Effector memory CD4-positive, alpha-beta T cell (primary cell): Measurements from ENCODE around the gene DOCK4.

ENCODE experiments used
- DNase-seq, 3 donors: peaks; one replicate each; pipeline ENCODE4 v3.0.0-alpha.2; 2020
- H3K27ac ChIP-seq: 2 replicates; pipeline ENCODE4 v1.7.0; 2013; ENCODE audit warnings: mild to moderate bottlenecking, low read length, moderate library complexity; ENCODE audit not compliant: insufficient read depth, poor library complexity, severe bottlenecking
- H3K27me3 ChIP-seq: replicated peaks from 2 replicates; pipeline ENCODE4 v1.7.0; 2013; ENCODE audit warnings: mild to moderate bottlenecking, low read length; ENCODE audit not compliant: insufficient read depth, control insufficient read depth, poor library complexity, severe bottlenecking
- H3K36me3 ChIP-seq: 2 replicates; pipeline ENCODE4 v1.7.0; 2013; ENCODE audit warnings: mild to moderate bottlenecking, low read length, moderate library complexity; ENCODE audit not compliant: control insufficient read depth, insufficient read depth
- H3K4me1 ChIP-seq: 2 replicates; pipeline ENCODE4 v1.7.0; 2013; ENCODE audit warnings: low read length, mild to moderate bottlenecking; ENCODE audit not compliant: control insufficient read depth, insufficient read depth, poor library complexity, severe bottlenecking
- H3K4me3 ChIP-seq: 2 replicates; pipeline ENCODE4 v1.7.0; 2013; ENCODE audit warnings: low read length, low read depth, mild to moderate bottlenecking; ENCODE audit not compliant: insufficient read depth, poor library complexity, severe bottlenecking
- H3K9me3 ChIP-seq: 2 replicates; pipeline ENCODE4 v1.7.0; 2013; ENCODE audit warnings: mild to moderate bottlenecking, low read length, moderate library complexity; ENCODE audit not compliant: control insufficient read depth

Gene DOCK4

GRCh38 chr7:112052498-112052897 is 153.7 kb downstream of the DOCK4 start:
- Histone ChIP-seq H3K27me3 (no peaks in the 10 kb centered on the region), H3K4me3 (no peak overlapping the region), H3K9me3 (no peaks in the 10 kb centered on the region), H3K4me1 (no peaks in the 10 kb centered on the region), H3K27ac (no peak overlapping the region), H3K36me3 (no peaks in the 10 kb centered on the region)
- no peak for DNase-seq

GRCh38 chr7:112050250-112050881 is 155.8 kb downstream of the DOCK4 start:
- H3K4me1 ChIP-seq = no peaks in the 10 kb centered on the region
- H3K9me3 ChIP-seq = no peaks in the 10 kb centered on the region
- H3K27me3 ChIP-seq = no peaks in the 10 kb centered on the region
- H3K27ac ChIP-seq = no peak overlapping the region
- H3K36me3 ChIP-seq = no peaks in the 10 kb centered on the region
- no peak overlapping the region for H3K4me3 ChIP-seq
- DNase-seq = no peak

DNA sequence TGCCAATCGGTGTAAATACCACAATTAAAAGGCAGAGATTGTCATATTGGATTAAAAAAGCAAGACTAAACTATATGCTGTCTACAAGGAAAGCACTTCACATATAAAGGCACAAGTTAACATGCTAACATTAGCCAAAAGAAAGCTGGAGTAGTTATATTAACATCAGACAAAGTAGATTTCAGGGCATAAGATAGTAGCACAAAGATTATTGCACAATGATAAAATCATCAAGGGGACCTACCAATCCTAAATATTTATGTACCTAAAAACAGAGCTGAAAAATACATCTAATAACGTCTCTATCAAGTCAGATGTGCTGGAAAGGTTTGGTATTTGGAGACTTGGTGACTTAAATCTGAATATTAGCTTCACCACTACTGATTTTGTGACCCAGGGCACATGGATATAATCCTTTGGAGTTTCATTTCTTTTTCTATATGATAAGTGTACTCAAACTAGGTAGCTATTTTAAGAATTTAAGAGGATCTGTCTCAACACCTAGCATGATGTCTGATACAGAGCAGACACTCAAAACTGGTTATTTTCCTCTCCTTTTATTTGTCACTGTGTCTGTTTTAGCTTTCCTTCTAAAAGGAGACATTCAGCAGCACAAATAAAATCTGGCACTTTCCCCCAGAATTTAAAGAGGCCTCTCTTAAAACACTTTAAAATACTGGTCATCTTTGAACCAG is 156.5 kb downstream of the DOCK4 start:
- H3K36me3 ChIP-seq = no peaks in the 10 kb centered on the region
- no peak for DNase-seq
- H3K27ac ChIP-seq = no peak overlapping the region
- no peaks in the 10 kb centered on the region for H3K9me3 ChIP-seq
- H3K4me3 ChIP-seq = no peak overlapping the region
- H3K27me3 ChIP-seq = no peaks in the 10 kb centered on the region
- no peaks in the 10 kb centered on the region for H3K4me1 ChIP-seq

DNA sequence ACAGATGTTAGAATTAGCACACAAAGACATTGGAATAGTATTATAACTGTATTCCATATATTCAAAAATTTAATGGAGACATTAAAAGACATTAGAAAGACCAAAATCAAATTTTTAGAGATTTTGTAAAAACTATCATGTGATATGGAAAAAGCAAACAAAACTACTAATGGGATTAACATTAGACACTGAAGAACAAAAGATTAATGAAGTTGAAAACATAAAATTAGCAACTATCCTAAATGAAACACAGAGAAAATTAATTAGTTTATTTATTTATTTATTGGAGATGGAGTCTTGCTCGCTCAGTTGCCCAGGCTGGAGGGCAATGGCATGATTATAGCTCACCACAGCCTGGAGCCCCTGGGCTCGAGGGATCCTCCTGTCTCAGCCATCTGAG is 158.8 kb downstream of the DOCK4 start:
- Histone ChIP-seq H3K4me1 (no peaks in the 10 kb centered on the region), H3K27me3 (no peaks in the 10 kb centered on the region), H3K4me3 (no peak overlapping the region), H3K27ac (no peak overlapping the region), H3K36me3 (no peaks in the 10 kb centered on the region), H3K9me3 (no peaks in the 10 kb centered on the region)
- DNase-seq = no peak

DNA sequence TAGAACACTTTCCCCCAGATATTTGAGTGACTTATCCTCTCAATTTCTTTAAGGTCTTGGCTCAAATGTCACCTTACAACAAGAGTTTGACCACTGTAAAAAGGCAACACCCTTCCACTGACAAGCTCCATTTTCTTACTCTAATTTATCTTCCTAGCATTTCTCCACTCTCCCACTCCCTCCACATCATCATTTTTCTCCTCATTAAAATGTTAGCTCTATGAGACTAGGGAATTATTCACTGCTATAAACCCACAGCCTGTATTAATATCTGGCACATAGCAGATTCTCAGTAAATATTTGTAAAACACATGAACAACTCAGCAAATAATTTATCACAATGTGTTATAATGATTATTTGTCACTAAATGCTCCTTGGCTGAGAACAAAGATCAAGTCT is 161.0 kb downstream of the DOCK4 start:
- Histone ChIP-seq H3K27me3 (no peaks in the 10 kb centered on the region), H3K4me3 (no peak overlapping the region), H3K4me1 (no peaks in the 10 kb centered on the region), H3K9me3 (no peaks in the 10 kb centered on the region), H3K27ac (no peak overlapping the region), H3K36me3 (no peaks in the 10 kb centered on the region)
- no peak for DNase-seq

DNA sequence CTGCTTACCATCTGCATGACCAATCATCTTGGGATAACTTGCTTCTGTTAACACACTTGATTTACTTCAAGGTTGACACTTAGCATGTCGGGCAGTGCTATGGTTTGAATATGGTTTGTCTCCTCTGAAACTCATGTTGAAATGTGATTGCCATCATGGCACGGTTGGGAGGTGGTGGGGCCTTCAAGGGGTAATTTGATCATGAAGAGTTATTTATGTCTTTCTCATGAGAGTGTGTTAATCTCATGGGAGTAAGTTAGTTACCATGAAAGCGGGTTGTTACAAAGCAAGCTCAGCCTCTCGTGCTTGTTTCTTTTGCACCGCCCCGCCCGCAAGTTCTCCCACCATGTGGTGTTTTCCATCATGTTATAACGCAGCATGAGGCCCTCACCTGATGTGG is 163.6 kb downstream of the DOCK4 start:
- Histone ChIP-seq H3K27me3 (no peaks in the 10 kb centered on the region), H3K4me3 (no peak overlapping the region), H3K27ac (no peak overlapping the region), H3K4me1 (no peaks in the 10 kb centered on the region), H3K9me3 (no peaks in the 10 kb centered on the region), H3K36me3 (no peaks in the 10 kb centered on the region)
- no peak for DNase-seq

DNA sequence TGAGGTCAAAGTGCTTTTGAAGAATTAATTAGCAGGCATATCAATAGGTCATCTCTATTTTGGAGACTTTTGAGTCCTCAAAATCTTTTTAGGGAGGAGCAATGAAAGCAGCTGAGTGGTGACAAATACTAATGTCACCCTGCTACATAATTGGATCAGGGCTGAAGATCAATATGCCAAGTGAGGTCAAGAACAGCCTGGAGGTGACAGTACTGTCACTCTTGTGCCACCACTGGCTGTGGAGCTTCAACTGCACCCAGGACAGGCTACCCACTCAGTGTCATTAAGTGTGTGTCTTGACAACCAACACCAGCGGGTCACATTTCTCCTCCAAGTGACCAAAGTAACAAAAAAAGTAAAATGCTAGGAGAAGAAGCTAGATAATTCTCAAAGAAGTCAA is 167.8 kb downstream of the DOCK4 start:
- no peak for DNase-seq
- no peaks in the 10 kb centered on the region for H3K9me3 ChIP-seq
- no peak overlapping the region for H3K4me3 ChIP-seq
- no peak overlapping the region for H3K27ac ChIP-seq
- H3K36me3 ChIP-seq = no peaks in the 10 kb centered on the region
- H3K4me1 ChIP-seq = no peaks in the 10 kb centered on the region
- H3K27me3 ChIP-seq = no peaks in the 10 kb centered on the region

DNA sequence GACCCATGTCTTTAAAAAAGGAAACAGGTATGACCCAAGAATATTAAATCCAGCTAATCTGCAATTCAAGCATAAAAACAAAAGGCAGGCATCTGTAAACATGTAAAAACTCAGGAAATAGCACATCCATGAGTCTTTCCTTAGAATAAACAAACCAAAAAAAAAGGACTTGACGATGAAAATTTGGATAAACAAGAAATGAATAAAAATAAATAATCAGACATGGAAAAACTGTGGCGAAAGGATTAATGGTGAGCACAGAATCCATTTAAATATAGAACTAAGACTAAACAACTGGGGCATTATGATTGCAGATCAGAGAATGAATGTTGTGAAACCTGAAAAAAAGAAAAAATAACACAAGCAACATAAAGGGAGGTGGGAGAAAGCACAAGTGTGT is 170.1 kb downstream of the DOCK4 start:
- Histone ChIP-seq H3K36me3 (no peaks in the 10 kb centered on the region), H3K4me1 (no peaks in the 10 kb centered on the region), H3K9me3 (no peaks in the 10 kb centered on the region), H3K27me3 (no peaks in the 10 kb centered on the region), H3K27ac (no peak overlapping the region), H3K4me3 (no peak overlapping the region)
- DNase-seq = no peak

DNA sequence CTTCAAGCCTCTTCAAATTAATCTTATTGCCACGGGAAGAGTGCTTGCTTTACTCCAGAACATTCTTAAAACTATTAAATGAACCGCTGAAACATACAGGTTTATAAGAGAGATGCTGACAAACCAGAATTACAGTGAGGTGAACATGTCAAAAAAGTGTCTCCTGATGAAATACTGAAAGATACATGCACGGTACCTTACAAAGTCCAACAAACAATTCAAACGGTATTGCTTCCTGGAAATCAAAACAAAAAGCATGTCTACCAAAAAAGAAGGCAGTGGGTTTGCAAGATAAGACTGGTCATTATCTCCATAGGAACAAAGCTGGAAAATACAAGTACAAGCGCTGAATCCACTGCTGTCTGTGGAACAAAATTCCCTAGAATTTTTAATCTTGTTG is 174.5 kb downstream of the DOCK4 start:
- Histone ChIP-seq H3K36me3 (no peaks in the 10 kb centered on the region), H3K4me1 (no peaks in the 10 kb centered on the region), H3K27ac (no peak overlapping the region), H3K27me3 (no peaks in the 10 kb centered on the region), H3K9me3 (no peaks in the 10 kb centered on the region), H3K4me3 (no peak overlapping the region)
- DNase-seq = no peak

DNA sequence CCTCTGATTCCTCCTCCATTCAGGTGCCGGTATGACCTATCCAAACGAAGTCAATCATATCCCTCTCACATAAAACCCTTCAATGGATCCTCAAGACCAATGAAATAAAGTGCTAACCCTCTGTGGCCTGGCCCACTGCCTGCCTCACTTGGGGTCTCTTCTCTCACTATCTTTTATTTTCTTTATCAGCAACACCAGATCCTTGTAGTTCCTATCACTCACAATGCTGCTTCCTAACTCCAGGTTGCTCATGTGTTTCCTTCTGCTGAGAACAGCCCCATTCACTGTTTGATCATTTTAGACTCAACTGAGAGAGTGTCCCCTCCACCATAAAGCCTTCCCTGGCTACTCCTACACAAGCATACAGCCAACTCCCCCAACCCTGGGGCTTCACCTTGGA is 180.6 kb downstream of the DOCK4 start:
- H3K4me3 ChIP-seq = no peak overlapping the region
- H3K27me3 ChIP-seq = no peaks in the 10 kb centered on the region
- no peaks in the 10 kb centered on the region for H3K4me1 ChIP-seq
- DNase-seq = no peak
- no peaks in the 10 kb centered on the region for H3K36me3 ChIP-seq
- H3K9me3 ChIP-seq = no peaks in the 10 kb centered on the region
- H3K27ac ChIP-seq = no peak overlapping the region
